AG10803 (cell line): ENCODE results near the gene PHLDA2.
"Not testable (repeated sequence)": the region's sequence is repeated elsewhere in the genome, so short reads cannot be mapped to it uniquely, and the experiment has no call there.

ENCODE experiments used
- DNase-seq: peaks from one replicate; pipeline ENCODE4 v3.0.0; 2010; ENCODE audit warnings: low read depth
- H3K4me3 ChIP-seq: 2 replicates; pipeline ENCODE4 v1.5.1; 2011; ENCODE audit warnings: mild to moderate bottlenecking, low read length, control low read depth
- TF ChIP-seq, protein P1 (sequence below): conservative IDR thresholded peaks from 2 replicates; pipeline ENCODE4 v1.5.1; 2011; ENCODE audit warnings: mild to moderate bottlenecking, low read length, control low read depth, inconsistent platforms

The PHLDA2 gene

DNA sequence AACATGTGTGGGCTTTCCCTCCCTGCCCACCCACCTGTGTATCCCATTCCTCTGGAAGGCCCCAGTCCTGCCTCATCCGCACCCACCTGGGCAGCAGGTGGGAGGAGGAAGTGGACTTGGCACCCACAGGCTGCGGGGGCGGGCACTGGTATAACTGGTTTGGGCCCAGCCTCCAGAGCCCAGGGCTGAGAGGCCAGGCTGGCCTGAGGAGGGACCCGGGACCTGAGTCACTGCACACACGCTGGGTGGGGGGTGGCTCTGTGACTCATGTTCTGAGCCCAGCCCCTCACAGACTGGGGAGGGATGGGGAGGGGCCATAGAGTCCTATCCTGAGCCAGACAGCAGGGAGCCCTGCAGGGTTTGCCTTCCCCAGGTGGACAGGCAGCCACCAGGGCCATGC, 16.7 kb downstream of the PHLDA2 start:
- peak; percentile 52 for DNase-seq
- no peak overlapping the region for H3K4me3 ChIP-seq
- TF ChIP-seq, protein P1, sequence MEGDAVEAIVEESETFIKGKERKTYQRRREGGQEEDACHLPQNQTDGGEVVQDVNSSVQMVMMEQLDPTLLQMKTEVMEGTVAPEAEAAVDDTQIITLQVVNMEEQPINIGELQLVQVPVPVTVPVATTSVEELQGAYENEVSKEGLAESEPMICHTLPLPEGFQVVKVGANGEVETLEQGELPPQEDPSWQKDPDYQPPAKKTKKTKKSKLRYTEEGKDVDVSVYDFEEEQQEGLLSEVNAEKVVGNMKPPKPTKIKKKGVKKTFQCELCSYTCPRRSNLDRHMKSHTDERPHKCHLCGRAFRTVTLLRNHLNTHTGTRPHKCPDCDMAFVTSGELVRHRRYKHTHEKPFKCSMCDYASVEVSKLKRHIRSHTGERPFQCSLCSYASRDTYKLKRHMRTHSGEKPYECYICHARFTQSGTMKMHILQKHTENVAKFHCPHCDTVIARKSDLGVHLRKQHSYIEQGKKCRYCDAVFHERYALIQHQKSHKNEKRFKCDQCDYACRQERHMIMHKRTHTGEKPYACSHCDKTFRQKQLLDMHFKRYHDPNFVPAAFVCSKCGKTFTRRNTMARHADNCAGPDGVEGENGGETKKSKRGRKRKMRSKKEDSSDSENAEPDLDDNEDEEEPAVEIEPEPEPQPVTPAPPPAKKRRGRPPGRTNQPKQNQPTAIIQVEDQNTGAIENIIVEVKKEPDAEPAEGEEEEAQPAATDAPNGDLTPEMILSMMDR, result no peak

DNA sequence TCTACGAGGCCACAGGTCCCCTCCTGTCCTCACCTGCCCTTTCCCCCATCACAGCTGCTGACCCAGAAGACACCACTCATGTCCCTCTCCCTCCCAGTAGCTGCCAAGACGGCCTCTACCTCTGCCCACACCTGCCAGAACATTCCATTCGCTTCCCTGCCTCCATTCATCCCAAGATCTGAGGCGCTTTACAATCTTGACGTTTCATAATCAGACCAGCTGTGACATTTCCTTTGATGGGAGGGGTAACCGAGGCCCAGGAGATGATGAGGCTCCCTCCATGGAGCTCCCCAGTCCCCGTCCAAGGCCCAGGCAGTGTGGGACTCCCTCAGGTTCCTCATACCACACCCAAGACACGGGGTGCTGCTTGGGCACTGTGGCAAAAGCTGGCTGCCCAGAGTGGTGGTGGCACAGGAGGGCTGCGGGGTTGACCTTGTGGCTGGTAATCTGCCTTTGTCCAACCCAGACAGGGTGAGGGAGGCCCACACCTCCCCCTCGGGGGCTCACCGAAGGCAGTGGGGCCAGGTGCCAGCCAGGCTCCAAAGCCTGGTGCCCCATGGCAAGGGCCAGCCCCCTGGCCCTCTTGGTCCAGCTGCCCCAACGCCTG, 17.3 kb downstream of the PHLDA2 start:
- no peak for DNase-seq
- TF ChIP-seq, protein P1, result no peak
- H3K4me3 ChIP-seq, result no peak overlapping the region

DNA sequence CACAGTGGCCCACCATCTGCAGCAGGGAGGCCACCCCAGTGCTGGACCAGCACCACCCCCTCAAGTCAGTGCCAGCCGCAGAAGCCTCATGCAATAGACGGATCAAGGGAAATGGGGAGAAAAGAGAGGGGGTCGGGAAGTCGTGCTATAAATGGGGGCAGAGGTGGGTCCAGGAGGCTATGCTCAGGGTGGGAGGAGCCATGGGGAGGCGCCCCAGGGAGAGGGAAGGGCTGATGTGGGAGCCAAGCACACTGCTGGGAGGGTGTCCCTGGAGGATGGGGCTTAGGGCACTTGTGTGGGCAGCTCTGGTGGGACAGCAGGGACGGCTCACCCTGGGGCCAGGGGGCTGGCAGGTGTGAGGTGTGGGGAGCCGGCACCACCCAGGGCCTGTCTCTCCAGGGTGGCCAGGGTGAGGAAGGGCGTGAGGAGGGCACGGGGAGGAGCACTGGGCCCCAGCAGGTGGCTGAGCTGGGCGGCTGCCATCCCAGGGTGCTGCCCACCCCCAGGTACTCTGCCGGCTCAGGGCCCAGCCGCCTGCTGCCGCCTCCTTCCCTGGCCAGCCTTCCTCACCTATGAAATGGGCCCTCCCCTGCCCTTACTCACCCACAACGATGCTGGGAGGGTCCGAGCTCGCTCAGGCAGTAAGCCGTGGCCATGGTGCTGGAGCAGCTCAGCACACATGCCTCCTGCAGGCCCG, 18.0 kb downstream of the PHLDA2 start:
- no peak for DNase-seq
- TF ChIP-seq, protein P1, result no peak
- no peak overlapping the region for H3K4me3 ChIP-seq

DNA sequence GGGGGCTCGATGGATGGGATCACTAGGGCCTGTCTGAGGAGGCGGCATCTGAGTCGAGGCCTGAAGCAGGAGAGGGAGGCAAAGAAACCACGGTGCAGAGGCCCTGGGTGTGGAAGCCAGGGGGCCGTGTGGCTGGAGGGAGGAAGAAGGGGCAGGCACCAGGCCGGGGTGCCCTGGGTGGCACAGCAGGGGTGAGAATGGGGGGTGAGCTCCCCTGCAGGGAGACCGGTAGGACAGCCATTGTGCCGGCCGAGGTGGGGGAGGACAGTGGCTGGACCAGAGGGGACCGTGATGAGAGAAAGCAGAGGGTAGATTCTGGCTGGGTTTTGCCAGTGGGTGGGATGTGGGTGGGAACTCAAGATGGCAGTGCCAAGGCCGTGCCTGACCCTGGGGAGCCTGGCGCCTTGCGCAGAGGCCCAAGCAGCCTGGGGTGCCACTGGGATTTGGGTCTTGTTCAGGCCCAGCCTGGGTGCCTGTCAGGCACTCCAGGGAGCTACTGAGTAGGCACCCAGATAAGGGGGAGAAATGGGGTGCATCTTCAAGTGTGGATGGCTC, 18.7 kb downstream of the PHLDA2 start:
- DNase-seq, result no peak
- H3K4me3 ChIP-seq, result no peak overlapping the region
- TF ChIP-seq, protein P1, result no peak

DNA sequence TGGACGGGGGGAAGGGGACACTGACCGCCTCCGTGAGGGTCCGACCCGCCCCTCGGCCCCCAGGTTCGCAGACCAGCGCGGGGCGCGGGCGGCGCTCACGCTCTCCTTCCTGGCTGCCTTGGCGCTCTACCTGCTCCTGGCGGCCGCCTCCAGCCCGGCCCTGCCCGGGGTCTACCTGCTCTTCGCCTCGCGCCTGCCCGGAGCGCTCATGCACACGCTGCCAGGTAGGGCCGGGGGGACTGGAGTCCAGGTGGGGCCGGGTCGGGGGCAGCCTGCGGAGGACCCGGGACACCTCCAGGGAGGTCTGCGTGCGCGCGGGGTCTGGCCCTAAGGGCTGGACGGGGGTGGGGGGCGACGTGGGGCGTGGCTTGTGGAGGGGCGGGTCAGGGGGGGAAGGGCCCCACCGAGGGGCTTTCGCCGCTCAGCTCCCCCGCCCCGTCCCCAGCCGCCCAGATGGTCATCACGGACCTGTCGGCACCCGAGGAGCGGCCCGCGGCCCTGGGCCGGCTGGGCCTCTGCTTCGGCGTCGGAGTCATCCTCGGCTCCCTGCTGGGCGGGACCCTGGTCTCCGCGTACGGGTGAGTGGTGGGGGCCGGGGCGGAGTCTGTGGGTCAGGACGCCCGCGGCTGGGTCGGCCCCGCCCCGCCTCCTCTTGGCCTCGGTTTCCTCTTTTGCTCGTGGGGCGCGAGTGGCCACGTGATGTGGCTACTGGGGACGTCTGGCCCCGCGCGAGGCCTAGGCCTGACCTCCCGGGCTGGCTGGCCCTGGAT, 19.9 kb downstream of the PHLDA2 start:
- no peak overlapping the region for H3K4me3 ChIP-seq
- no peak for DNase-seq
- TF ChIP-seq, protein P1, result no peak

DNA sequence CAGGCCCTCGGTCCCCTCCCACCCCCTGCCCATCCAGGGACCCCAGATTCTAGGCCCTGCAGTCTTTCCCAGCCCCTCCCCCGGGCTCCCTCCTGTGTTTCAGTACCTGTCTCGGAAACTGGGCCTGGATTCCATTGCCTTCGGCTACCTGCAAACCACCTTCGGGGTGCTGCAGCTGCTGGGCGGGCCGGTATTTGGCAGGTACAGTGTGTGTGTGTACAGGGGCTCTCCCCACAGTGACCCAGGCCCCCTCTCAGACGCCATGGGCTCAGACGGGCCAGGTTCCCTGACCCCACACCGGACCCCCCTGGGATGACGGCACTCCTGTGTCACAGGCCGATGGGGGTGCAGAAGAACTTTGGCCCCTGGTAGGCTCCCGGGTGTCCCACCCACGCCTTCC, 21.1 kb downstream of the PHLDA2 start:
- TF ChIP-seq, protein P1, result no peak
- no peak overlapping the region for H3K4me3 ChIP-seq
- no peak for DNase-seq

DNA sequence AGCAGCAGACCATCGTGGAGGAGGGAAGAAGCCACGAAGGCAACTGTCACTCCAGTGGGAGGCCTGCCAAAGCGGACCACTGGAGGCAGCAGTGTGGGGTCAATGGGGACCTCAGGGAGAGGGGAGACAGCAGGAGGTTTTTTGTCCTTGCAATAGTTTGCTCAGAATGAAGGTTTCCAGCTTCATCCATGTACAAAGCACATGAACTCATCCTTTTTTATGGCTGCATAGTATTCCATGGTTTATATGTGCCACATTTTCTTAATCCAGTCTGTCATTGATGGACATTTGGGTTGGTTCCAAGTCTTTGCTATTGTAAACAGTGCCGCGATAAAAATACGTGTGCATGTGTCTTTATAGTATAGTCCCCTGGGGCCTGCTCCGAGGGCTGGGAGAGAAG, 23.9 kb downstream of the PHLDA2 start:
- H3K4me3 ChIP-seq, DNase-seq: not testable (repeated sequence)
